Stimulated activated naive CD4-positive, alpha-beta T cell (primary cell): ENCODE data around the gene R3HDM1.
"Not testable (repeated sequence)": the region's sequence is repeated elsewhere in the genome, so short reads cannot be mapped to it uniquely, and the experiment has no call there.

ENCODE experiments used
- DNase-seq, 6 experiments: peaks; one replicate each; lab custom pipeline; 2025; lab: John Stamatoyannopoulos, UW

The R3HDM1 gene

GRCh38 chr2:135641156-135642068 is 110.1 kb downstream of the R3HDM1 start:
- no peak for DNase-seq

- DNase-seq, result no peak
Observed at GRCh38 chr2:135647836-135648579, 116.7 kb downstream of the R3HDM1 start.

DNA sequence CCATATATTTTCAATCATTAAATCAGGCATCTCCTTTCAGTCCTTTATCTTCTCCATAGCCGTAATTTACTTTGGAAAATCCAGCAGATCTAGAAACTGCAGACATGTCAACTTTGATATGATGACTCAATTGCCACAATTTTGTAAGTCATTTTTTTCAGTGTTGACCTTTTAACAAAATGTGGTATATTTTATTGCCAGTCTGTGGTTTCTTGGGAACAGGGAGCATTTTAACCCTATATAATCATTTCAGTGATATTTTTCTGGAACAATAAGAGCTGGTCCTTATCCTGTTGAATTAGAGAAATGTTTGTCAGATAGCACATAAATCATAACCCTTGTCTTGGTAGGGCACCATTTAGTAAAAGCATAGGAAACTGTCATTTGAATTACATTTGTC is 119.4 kb downstream of the R3HDM1 start:
- DNase-seq, result no peak

DNA sequence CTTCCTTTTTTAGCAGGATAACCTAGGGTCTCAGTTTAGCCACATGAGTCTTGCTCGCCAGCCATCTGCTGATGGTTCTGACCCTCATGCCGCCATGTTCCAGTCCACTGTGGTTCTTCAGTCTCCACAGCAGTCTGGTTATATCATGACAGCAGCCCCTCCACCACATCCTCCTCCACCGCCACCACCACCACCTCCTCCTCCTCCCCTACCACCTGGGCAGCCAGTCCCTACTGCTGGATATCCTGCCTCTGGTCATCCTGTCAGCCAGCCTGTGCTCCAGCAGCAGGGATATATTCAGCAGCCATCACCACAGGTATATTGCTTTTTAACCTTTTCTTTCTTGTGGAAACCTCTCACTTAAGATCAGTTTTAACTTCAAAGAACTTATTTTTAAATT is 120.4 kb downstream of the R3HDM1 start:
- no peak for DNase-seq

DNA sequence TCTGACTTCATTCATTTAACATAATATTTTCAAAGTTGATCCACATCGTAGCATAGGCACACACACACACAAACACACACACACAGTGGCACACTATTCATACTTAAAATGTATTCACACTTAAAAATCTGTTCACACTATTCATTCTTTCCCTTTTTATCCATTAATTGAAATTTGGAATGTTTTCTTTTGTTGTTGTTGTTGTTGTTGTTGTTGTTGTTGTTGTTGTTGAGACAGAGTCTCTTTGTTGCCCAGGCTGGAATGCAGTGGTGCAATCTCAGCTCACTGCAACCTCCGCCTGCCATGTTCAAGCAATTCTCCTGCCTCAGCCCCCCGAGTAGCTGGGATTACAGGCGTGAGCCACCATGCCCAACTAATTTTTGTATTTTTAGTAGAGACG is 123.0 kb downstream of the R3HDM1 start:
- not testable (repeated sequence) for DNase-seq

- peak; percentile 30 to 64 (median 44) for DNase-seq
Observed at GRCh38 chr2:135657806-135658582, 126.7 kb downstream of the R3HDM1 start.

DNA sequence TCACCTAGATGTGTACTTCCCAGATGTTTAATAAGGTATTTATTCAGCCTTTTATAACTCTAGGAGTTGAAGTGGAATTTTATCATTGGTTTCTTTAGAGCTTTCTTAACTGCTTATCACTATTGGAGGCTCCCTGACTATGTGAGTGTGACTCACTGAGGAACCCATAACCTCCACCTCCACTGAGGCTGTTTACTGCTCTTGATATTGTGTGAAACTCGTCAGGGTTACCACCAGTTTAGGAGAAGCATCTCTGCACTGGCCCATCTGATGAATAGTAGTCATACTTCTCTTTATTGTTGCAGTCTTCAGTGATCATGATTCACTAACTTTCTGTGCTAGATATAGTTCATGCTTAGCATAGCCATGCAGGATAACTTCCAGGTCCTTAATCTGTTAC is 130.8 kb downstream of the R3HDM1 start:
- DNase-seq, result no peak

DNA sequence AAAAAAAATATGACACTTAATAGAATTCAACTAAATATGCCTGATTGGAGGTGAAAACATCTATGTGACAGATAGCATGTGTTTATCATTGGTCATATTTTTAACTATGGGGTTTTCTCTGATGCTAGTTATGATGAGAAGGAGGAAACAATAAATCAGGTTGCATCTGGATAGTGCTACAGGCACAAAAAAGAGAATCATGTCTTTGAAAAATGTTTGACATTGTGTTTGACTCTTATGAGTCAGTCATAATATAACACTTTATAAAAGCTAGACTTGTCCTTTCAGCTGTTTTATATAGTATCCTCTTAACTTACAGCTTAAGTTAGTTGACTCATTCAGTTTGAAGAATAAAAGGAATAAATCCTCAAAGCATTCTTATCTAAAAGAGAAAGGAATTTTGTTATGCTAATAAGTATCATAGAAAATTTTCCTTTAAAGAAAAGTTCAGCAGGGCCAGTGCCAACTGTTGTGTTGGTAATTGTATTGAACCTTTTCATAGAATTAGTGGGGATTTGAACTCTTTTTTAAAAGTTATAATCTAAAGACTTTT is 131.9 kb downstream of the R3HDM1 start:
- DNase-seq, result no peak

GRCh38 chr2:135664623-135665068 is 133.4 kb downstream of the R3HDM1 start:
- DNase-seq, result no peak

GRCh38 chr2:135667045-135667444 is 135.8 kb downstream of the R3HDM1 start:
- no peak for DNase-seq

DNA sequence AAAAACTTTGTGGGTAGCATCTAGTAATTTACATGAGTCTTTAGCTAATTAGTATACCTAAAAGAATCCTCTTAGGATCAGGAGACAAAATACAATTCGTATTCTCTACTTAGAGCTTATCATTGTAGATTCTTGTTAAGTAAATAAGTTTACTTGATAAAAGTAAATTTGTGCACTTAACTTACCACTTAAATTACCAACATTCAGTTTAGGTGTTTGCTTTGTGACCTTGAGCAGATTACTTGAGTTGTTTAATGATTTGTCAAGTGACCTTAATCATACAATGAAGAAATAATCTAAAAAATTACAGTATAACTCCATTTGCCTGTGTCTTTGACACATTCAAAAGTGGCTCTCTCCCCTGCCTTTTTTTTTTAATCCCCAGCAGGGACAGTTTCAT is 143.2 kb downstream of the R3HDM1 start:
- no peak for DNase-seq

DNA sequence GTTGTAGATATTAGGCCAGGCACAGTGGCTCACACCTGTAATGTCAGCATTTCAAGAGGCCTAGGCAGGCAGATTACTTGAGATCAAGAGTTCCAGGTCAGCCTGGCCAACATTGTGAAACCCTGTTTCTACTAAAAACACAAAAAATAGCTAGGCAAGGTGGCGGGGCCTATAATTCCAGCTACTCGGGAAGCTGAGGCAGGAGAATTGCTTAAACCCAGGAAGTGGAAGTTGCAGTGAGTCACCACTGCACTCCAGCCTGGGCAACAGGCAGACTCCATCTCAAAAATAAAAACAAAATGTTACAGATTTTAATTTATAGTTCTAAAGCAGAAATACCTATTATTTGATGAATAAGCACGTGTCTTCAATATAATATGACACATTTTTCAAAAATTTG is 144.7 kb downstream of the R3HDM1 start:
- DNase-seq, result no peak

DNA sequence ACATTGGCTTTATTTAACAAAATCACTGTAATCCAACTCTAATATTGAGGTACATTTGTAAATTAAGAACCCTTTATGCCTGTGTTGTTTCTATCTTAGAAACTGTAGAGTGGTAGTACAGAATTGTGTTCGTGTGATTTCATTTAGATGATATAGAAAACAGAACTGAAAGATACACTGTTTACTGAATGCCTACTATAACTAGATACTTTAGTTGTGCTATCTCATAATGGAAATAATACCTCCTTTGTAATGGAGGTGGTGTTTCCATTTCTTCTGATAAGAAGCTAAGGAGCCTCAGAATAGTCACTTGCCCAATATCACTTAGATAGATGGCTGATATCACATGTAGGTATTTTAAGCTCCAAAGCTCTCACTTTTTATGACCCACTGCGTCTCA is 147.8 kb downstream of the R3HDM1 start:
- DNase-seq, result no peak

- no peak for DNase-seq
Observed at GRCh38 chr2:135685361-135685760, 154.1 kb downstream of the R3HDM1 start.

DNA sequence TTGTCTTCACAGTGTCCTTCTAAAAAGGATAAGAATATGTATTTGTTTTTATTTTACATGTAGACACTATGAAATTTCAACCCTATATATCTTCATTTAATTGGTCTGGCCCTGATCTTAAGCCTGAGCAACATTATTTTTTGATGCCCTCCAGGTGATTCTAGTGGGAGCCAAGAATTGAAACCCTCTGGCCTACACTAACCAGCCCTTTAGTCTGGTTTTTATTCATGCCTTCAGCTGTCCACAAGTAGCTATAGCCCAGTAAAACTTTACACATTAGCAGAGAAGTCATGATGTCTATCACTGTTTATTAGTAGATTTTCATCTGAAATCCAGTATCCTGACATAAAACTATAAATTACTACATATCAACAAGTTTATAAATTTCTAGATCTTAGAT is 157.7 kb downstream of the R3HDM1 start:
- DNase-seq, result no peak

GRCh38 chr2:135689679-135690078 is 158.4 kb downstream of the R3HDM1 start:
- DNase-seq, result peak in 1 of 6 experiments; percentile 9

DNA sequence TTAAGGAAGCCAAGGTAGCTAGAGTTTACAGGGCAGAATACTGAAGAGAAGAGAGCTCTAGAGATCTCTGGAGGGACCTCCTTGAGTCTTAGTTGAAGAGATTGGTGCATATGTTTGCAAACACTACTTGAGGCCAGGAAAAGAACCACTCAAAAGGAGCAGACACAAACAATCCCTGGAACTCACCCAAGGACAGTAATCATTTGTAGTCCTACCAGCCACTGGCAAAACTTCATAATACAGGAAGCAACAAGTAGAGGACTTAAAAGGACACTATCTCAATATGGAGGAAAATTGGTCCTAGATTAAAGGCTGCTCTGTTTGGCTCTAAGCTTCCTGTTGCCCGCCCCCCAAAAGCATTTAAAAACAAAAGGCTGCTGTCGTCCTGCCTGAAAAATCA is 163.4 kb downstream of the R3HDM1 start:
- no peak for DNase-seq

DNA sequence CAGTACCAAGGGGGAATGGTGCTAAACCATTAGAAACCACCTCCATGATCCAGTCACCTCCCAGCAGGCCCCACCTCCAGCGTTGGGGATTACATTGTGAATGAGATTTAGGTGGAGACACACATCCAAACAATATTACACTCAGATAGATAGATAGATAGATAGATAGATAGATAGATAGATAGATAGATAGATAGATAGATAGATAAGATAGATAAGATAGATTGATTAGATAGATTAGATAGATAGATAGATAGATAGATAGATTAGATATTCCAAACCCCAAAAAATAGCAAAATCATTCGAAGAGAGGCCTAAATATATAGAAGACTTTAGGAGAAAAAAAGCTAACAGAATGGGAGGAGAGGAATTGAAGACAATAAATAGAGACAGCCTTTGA is 167.6 kb downstream of the R3HDM1 start:
- DNase-seq, result no peak

GRCh38 chr2:135701442-135701841 is 170.2 kb downstream of the R3HDM1 start:
- DNase-seq, result no peak

GRCh38 chr2:135703300-135703699 is 172.0 kb downstream of the R3HDM1 start:
- no peak for DNase-seq

DNA sequence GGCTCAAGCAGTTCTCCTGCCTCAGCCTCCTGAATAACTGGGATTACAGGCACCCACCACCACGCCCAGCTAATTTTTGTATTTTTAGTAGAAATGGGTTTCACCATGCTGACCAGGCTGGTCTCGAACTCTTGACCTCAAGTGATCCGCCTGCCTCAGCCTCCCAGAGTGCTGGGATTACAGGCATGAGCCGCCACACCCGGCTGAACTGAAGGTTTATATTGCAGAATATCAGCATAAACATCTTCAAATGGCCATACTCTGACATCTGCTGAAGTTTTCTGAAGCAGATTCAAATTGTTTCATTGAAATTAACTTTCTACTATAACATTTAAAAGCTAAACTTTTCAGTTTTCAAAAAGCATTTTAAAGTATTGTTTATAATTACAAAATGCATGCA is 172.8 kb downstream of the R3HDM1 start:
- not testable (repeated sequence) for DNase-seq

DNA sequence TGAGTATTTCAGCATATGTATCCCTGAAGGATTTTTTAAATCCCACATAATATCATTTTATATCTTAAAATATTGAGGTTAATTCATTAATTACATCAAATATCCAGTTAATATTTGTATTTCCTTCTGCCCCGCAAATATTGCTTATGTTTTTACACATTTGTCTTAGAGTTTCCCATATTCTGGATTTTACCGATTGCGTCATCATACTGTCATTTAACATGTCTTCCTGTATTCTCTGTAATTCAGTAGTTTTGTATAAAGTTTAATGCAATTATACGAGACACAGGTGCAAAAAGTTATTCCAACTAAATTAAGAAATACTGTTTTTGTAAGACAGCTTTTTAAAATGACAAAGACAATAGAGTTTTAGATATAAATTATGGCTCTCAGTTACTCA is 176.9 kb downstream of the R3HDM1 start:
- no peak for DNase-seq
